Motor neuron (in vitro differentiated cells): Measurements from ENCODE around the gene TMEM240. TPM values are rescaled to one million over a fixed set of nuclear protein-coding genes. Genes with fewer than 3 reads are reported as not detected.

ENCODE experiments used
- ATAC-seq, 8 experiments: fragments of 200-7000 bp; cut with Tn5 transposase; replicated peaks in 6 of 8; 2 replicates each; pipeline ENCODE4 v1.8.0; 2021; ENCODE audit warnings: mild to moderate bottlenecking in 8 of 8, moderate library complexity in 8 of 8
- H3K27ac ChIP-seq, 2 donors: fragments of 250-450 bp; sonication (Bioruptor Pico); 2 replicates each; pipeline ENCODE4 v1.9.0; 2021; ENCODE audit warnings: antibody characterized with exemption in 2 of 2, mild to moderate bottlenecking in 2 of 2, moderate library complexity in 1 of 2
- H3K4me1 ChIP-seq, 2 donors: fragments of 250-450 bp; sonication (Bioruptor Pico); replicated peaks in 1 of 2; 2 replicates each; pipeline ENCODE4 v1.6.1; 2021; ENCODE audit warnings: antibody characterized with exemption in 2 of 2, mild to moderate bottlenecking in 2 of 2, moderate library complexity in 1 of 2
- H3K4me3 ChIP-seq, 5 donors: fragments of 250-450 bp; sonication (Bioruptor Pico); 2 replicates each; pipeline ENCODE4 v1.9.0; 2021; ENCODE audit warnings: antibody characterized with exemption in 5 of 5, mild to moderate bottlenecking in 5 of 5, moderate library complexity in 4 of 5
- WGBS, 10 experiments: fragments of 450-650 bp; shearing (Covaris generic); methylation state at CpG; one replicate each; pipeline ENCODE4 v1.0.0; 2022; 5-methylcytosine and 5-hydroxymethylcytosine counted together
- in situ Hi-C, 9 experiments: fragments of 400-800 bp; cut with MboI; loops; one replicate each; pipeline ENCODE4 v1.15.0; 2021; ENCODE audit warnings: low sequenced_read_pairs in 9 of 9, low pct_unique_long_range_greater_than_20kb in 2 of 9; ENCODE audit not compliant: unreplicated experiment in 9 of 9
- total RNA-seq, 8 experiments: library from RNA; unstranded; fragments of 300-600 nt; gene quantifications; 2 replicates each; pipeline versions ENCODE4 v1.2.3 to v1.2.4, GENCODE V29; 2022

Gene TMEM240
- 10 to 100 TPM in 5 of 8 experiments, 1 to 10 TPM in 1, under 1 TPM in 2; 0.61 to 14.0 (median 10.5) TPM for total RNA-seq

DNA sequence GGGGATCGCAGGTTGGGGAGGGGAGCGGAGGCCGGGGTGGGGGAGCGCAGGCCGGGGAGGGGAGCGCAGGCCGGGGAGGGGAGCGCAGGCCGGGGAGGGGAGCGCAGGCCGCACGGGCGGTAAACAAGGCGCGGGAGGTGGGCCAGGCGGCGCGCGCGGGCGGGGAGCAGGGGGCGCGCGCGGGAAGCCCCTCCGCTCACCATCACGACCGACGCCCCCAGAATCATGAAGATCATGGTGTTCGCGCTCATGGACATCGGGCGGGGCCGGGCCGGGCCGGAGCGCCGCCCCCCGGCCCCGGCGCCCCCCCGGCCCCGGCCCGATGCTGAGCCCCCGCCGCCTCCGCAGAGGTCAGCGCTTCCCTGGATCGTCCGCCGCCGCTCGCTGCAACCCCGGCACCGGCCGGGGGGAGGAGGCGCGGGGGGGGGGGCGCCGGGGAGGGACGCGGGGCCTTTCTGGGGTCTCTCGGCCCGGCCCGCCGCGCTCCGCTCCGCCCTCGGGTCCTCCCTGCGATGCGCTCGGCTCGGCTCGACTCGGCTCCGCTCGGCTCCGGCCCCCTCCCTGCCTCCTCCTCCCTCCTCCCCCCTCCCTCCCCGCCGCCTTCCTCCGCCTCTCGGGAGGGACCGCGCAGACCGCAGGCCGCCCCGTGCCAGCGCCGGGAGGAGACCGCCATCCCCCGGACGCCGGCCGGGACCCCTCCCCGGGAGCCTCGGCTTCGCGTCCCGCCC lies at the start of gene TMEM240:
Gene TMEM240 (minus strand): TSS at position 535 of the 728 bp plus-strand sequence. CDS start 278 bp downstream, at position 257.
- WGBS, 10 experiments, result no CpG with 5 or more reads among the region's 100 CpGs
- in situ Hi-C loops, result loop anchor here in 1 of 9 experiments (10.0 kb wide), 1 partner anchor 65 kb away; the partner anchor contains the start of gene FNDC10

GRCh38 chr1:1583347-1584010 lies 43.1 kb upstream of the TMEM240 start:
- peak in 3 of 8 experiments; percentile 20 to 24 (median 22) for ATAC-seq
- H3K27ac ChIP-seq, result no peak overlapping the region
- no peak overlapping the region for H3K4me3 ChIP-seq
- in situ Hi-C loops, result no loop called here
- 40 to 84% (median 65%) methylated on average over 2 to 10 of the region's 23 CpGs; no CpG with 5 or more reads in 5 of the 10 experiments for WGBS, 10 experiments
- H3K4me1 ChIP-seq, result no peaks in the 10 kb centered on the region

More for the DNA sequence above, at the start of gene TMEM240:
- Histone ChIP-seq H3K4me3 (peak within 1 kb of the TSS; percentile 36 to 80 (median 46)), H3K27ac (peak within 1 kb of the TSS; percentile 73 to 85), H3K4me1 (peaks cover 14 to 28% of the 10 kb centered on the region in 2 donors)
- peak; percentile 66 to 86 (median 72) for ATAC-seq

DNA sequence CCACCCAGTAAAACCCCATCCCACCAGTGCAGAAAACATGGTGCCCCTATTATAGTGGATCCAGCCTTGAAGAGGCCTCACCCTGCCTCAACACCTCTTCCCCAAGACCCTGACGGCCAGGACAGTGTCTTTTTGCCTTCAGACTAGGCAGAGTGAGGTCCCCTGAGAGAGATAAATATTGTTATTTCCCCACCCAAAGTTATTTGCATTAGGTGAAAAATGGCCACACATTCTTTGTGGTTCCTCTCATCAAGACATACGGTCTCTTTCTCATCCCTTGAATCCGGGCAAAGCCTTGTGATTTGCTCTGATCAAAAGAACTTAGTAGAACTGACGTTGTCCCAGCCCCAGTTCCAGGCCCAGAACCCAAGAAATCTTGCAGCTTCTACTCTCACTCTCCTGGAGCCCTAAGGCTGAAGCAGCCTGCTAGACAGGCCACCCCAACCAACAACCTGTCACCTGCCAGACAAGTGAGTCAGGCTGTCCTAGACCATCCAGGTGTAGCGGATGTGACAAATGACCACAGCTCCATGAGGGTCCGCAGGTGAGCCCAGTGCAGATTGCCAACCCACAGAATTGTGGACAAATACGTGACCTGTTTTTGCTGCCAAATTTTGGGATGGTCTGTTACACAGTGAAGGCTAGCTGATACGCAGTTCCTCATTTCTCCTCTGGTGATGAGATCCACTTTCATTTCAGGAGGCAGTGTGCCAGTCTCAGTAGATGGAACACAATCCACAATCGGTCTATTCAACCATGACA lies 42.3 kb upstream of the TMEM240 start:
- 0 to 80% (median 53%) methylated on average over 1 to 9 of the region's 9 CpGs; no CpG with 5 or more reads in 1 of the 10 experiments for WGBS, 10 experiments
- Histone ChIP-seq H3K4me1 (no peaks in the 10 kb centered on the region), H3K4me3 (no peak overlapping the region), H3K27ac (no peak overlapping the region)
- peak in 2 of 8 experiments; percentile 50 to 77 for ATAC-seq
- in situ Hi-C loops, result no loop called here

DNA sequence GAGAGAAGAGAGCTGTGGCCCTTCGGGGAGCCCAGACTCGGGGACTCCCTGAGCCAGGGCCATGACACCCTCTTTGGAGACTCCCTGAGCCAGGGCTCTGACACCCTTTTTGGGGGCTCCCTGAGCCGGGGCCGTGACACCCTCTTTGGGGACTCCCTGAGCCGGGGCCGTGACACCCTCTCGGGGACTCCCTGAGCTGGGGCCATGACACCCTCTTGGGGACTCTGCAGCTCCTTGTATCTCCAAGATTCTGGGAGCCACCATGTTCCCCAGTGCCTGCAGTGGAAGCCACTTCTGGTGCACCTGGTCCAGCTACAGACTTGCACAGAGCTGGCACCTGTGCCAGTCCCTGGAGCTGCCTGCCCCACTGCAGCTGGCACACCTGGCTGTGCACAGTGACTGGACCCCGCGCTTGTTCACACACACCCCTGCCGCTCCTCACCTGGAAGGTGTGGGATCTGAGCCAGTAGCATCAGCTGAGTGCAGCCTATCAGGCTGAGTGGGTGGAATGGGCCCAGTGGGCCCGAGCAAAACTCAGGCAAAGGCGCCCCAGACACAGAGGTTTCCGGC lies 38.0 kb upstream of the TMEM240 start:
- in situ Hi-C loops, result no loop called here

GRCh38 chr1:1577367-1578011 lies 37.1 kb upstream of the TMEM240 start:
- ATAC-seq, result peak in 3 of 8 experiments; percentile 9 to 13 (median 12)
- peaks cover 14% of the 10 kb centered on the region in 2 donors for H3K4me1 ChIP-seq
- no peak overlapping the region for H3K4me3 ChIP-seq
- WGBS, 10 experiments, result 0 to 47% (median 32%) methylated on average over 1 to 5 of the region's 10 CpGs; no CpG with 5 or more reads in 2 of the 10 experiments
- H3K27ac ChIP-seq, result no peak overlapping the region
- in situ Hi-C loops, result no loop called here

More for the DNA sequence above, 38.0 kb upstream of the TMEM240 start:
- H3K4me3 ChIP-seq, result no peak overlapping the region
- H3K27ac ChIP-seq, result no peak overlapping the region
- H3K4me1 ChIP-seq, result peaks cover 6 to 8% of the 10 kb centered on the region in 2 donors
- 65 to 100% (median 80%) methylated on average over 2 to 12 of the region's 13 CpGs; no CpG with 5 or more reads in 5 of the 10 experiments for WGBS, 10 experiments
- ATAC-seq, result no peak

GRCh38 chr1:1574721-1575537 lies 34.5 kb upstream of the TMEM240 start, which contains the start of gene SSU72:
Gene SSU72, minus strand, starts transcription at chr1:1574863. Its CDS starts 306 bp downstream, at chr1:1574557.
- H3K4me3 ChIP-seq, result peak within 1 kb of the TSS; percentile 71 to 97 (median 93)
- peaks cover 14% of the 10 kb centered on the region in 2 donors for H3K4me1 ChIP-seq
- peak; percentile 81 to 92 (median 88) for ATAC-seq
- peak within 1 kb of the TSS; percentile 100 for H3K27ac ChIP-seq
- 0 to 3% (median 1%) methylated on average over 5 to 58 of the region's 87 CpGs; no CpG with 5 or more reads in 1 of the 10 experiments for WGBS, 10 experiments
- in situ Hi-C loops, result no loop called here

DNA sequence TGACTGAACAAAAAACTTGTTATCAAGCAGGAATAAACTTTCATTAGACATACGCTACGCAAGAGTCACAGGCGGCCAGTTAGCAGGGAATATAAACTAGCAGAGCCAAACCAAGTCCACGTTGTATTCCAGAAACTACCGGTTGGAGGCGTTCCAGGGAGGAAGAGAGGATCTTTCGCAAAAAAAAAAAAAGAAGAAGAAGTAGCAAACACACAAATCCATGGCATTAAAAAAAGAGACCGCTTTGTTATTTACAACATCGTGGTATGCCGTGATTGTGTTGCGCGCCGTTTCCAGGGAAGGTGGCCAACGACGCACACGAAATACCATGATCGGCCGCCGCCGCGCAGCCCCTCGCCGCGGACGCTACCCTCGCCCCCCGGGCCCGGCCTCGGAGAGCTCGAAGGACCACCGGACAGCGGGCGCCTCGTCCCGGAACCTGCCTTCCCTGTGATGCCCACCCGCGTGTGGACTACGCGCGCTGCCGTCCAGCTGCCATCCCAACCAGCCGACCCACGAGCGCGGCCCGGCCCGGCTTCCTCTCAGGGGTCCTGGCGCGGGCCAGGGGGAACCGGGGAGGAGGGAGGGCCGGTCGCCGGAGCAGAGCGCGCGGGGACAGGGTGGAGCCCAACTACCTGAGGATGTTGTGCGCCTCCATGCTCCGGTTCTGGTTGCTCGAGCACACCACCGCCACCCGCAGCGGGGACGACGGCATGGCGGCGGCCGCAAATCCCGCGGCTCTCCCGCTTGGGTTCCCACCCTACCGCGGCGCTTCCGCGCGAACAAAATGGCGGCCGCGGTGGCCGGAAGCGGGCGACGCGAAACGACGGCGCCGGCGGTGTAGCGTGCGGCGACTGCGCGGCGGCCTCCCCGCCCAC lies 33.7 kb upstream of the TMEM240 start:
- in situ Hi-C loops, result no loop called here
- ATAC-seq, result peak; percentile 65 to 85 (median 78)
- 0 to 1% (median 1%) methylated on average over 7 to 38 of the region's 96 CpGs; no CpG with 5 or more reads in 2 of the 10 experiments for WGBS, 10 experiments
- peak overlapping the region; percentile 100 for H3K27ac ChIP-seq
- peak overlapping the region; percentile 71 to 97 (median 93) for H3K4me3 ChIP-seq
- peaks cover 14% of the 10 kb centered on the region in 2 donors for H3K4me1 ChIP-seq

GRCh38 chr1:1569341-1569740 lies 28.9 kb upstream of the TMEM240 start:
- 87 to 100% (median 94%) methylated on average over 1 to 7 of the region's 7 CpGs; no CpG with 5 or more reads in 1 of the 10 experiments for whole genome bisulfite sequencing, 10 experiments
- H3K4me1 ChIP-seq, result peaks cover 15% of the 10 kb centered on the region in 2 donors
- H3K27ac ChIP-seq, result no peak overlapping the region
- no peak overlapping the region for H3K4me3 ChIP-seq
- ATAC-seq, result no peak
- in situ Hi-C loops, result no loop called here

GRCh38 chr1:1567891-1568291 lies 27.5 kb upstream of the TMEM240 start:
- peak overlapping the region; percentile 51 to 54 for H3K27ac ChIP-seq
- 39 to 82% (median 71%) methylated on average over 4 to 10 of the region's 10 CpGs; no CpG with 5 or more reads in 1 of the 10 experiments for WGBS, 10 experiments
- peak in 4 of 8 experiments; percentile 15 to 41 (median 16) for ATAC-seq
- no peak overlapping the region for H3K4me3 ChIP-seq
- in situ Hi-C loops, result no loop called here
- H3K4me1 ChIP-seq, result peaks cover 8 to 10% of the 10 kb centered on the region in 2 donors

- Histone ChIP-seq H3K4me3 (no peak overlapping the region), H3K27ac (peak overlapping the region; percentile 14 to 54), H3K4me1 (peaks cover 6 to 8% of the 10 kb centered on the region in 2 donors)
- 86 to 100% (median 93%) methylated on average over 1 to 25 of the region's 31 CpGs; no CpG with 5 or more reads in 1 of the 10 experiments for WGBS, 10 experiments
- in situ Hi-C loops, result no loop called here
- ATAC-seq, result no peak
Measured at GRCh38 chr1:1567152-1567875, 26.9 kb upstream of the TMEM240 start.
